Natural killer cell (primary cell): Measurements from ENCODE around the gene RCOR3. TPM values are rescaled to one million over a fixed set of nuclear protein-coding genes. Genes with fewer than 3 reads are reported as not detected.

ENCODE experiments used
- ATAC-seq, 3 donors: fragments of 150-1000 bp in 2 of 3; fragments of 200-7000 bp in 1 of 3; cut with Tn5 transposase; 1 replicate in 1 of 3; 2 replicates in 2 of 3; pipeline ENCODE4 v1.10.0; 2021; ENCODE audit warnings: mild to moderate bottlenecking in 2 of 3, moderate library complexity in 2 of 3
- DNase-seq, 2 donors: peaks; one replicate each; pipeline versions ENCODE4 v3.0.0 to v3.0.0-alpha.2; 2013 to 2021; ENCODE audit warnings: mixed read lengths in 1 of 2
- H3K27ac ChIP-seq: one replicate; pipeline ENCODE4 v1.5.1; 2013; ENCODE audit warnings: mild to moderate bottlenecking, low read length
- H3K27me3 ChIP-seq: one replicate; pipeline ENCODE4 v1.6.1; 2013; ENCODE audit warnings: low read length; ENCODE audit not compliant: control insufficient read depth, insufficient read depth
- H3K36me3 ChIP-seq: one replicate; pipeline ENCODE4 v1.6.1; 2013; ENCODE audit warnings: low read length; ENCODE audit not compliant: control insufficient read depth, insufficient read depth
- H3K4me1 ChIP-seq: one replicate; pipeline ENCODE4 v1.6.1; 2013; ENCODE audit warnings: low read length; ENCODE audit not compliant: control insufficient read depth, insufficient read depth
- H3K4me3 ChIP-seq: one replicate; pipeline ENCODE4 v1.5.1; 2013; ENCODE audit warnings: low read length
- H3K9me3 ChIP-seq: one replicate; pipeline ENCODE4 v1.6.1; 2013; ENCODE audit warnings: low read length; ENCODE audit not compliant: control insufficient read depth, insufficient read depth
- H3K27ac Mint-ChIP-seq, 2 donors: one replicate each; pipeline ENCODE4 v1.8.0; 2022; ENCODE audit warnings: mild to moderate bottlenecking in 2 of 2, mixed read lengths in 2 of 2, moderate library complexity in 1 of 2
- H3K27me3 Mint-ChIP-seq, 2 donors: one replicate each; pipeline ENCODE4 v1.8.0; 2022; ENCODE audit warnings: low read depth in 2 of 2, mixed read lengths in 2 of 2
- H3K36me3 Mint-ChIP-seq: one replicate; pipeline ENCODE4 v1.8.0; 2022; ENCODE audit warnings: mixed read lengths
- H3K4me1 Mint-ChIP-seq, 2 donors: one replicate each; pipeline ENCODE4 v1.8.0; 2022; ENCODE audit warnings: mixed read lengths in 2 of 2
- H3K4me3 Mint-ChIP-seq: one replicate; pipeline ENCODE4 v1.8.0; 2022; ENCODE audit warnings: mild to moderate bottlenecking, moderate library complexity, mixed read lengths
- H3K9me3 Mint-ChIP-seq, 2 donors: one replicate each; pipeline ENCODE4 v1.8.0; 2022; ENCODE audit warnings: mixed read lengths in 2 of 2
- WGBS: methylation state at CpG from one replicate; pipeline ENCODE4 v1.1.7; 2013; ENCODE audit warnings: missing lambda C conversion rate; ENCODE audit not compliant: insufficient coverage; 5-methylcytosine and 5-hydroxymethylcytosine counted together
- intact Hi-C: fragments of 100-400 bp; cut with micrococcal nuclease; formaldehyde crosslinking; loops from one replicate; pipeline ENCODE4 v1.14.2; 2022
- total RNA-seq, 4 donors: library from RNA; stranded (reverse); fragments of 120-200 nt in 1 of 4; gene quantifications; one replicate each; pipeline versions ENCODE4 v1.2.3 to v1.2.4, GENCODE V29; 2013 to 2022
- TF ChIP-seq, protein P1 (sequence below): fragments of 200-600 bp; IDR thresholded peaks from one replicate; pipeline ENCODE4 v1.8.0; 2022; ENCODE audit warnings: antibody characterized with exemption

The RCOR3 gene
- total RNA-seq, 3 donors from 2014 or later (not counting 1 experiment from before 2014, with no cell fraction given): 70.9 to 99.2 (median 78.6) TPM

DNA sequence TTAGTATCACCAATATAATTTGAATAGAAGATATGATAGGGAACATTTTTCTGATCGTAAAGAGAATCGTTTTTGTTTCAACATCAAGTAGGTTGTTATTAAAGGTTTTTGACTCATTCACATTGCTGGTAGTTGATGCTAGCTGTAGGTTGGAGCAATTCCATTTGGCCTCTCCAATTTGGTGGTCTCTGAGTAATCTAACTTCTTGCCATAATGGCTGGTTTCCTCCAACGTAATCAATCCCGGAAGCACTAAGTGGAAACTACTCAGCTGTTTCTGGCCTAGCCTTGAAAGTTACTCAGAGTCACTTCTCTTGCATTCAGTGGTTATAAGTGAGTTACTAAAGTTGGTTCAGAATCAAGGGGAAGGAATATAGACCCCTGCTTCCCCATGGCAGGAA, 26.0 kb downstream of the RCOR3 start:
- Mint-ChIP-seq H3K9me3 (no peaks in the 10 kb centered on the region), H3K4me3 (no peak overlapping the region), H3K4me1 (peaks cover 6 to 14% of the 10 kb centered on the region in 2 donors), H3K27me3 (no peaks in the 10 kb centered on the region), H3K36me3 (peaks cover under 1% of the 10 kb centered on the region), H3K27ac (no peak overlapping the region)
- Histone ChIP-seq H3K4me1 (no peaks in the 10 kb centered on the region), H3K36me3 (peaks cover 52% of the 10 kb centered on the region), H3K27ac (no peak overlapping the region), H3K4me3 (no peak overlapping the region), H3K9me3 (no peaks in the 10 kb centered on the region), H3K27me3 (no peaks in the 10 kb centered on the region)
- DNase-seq (no peak), ATAC-seq (no peak)
- TF ChIP-seq, protein P1, sequence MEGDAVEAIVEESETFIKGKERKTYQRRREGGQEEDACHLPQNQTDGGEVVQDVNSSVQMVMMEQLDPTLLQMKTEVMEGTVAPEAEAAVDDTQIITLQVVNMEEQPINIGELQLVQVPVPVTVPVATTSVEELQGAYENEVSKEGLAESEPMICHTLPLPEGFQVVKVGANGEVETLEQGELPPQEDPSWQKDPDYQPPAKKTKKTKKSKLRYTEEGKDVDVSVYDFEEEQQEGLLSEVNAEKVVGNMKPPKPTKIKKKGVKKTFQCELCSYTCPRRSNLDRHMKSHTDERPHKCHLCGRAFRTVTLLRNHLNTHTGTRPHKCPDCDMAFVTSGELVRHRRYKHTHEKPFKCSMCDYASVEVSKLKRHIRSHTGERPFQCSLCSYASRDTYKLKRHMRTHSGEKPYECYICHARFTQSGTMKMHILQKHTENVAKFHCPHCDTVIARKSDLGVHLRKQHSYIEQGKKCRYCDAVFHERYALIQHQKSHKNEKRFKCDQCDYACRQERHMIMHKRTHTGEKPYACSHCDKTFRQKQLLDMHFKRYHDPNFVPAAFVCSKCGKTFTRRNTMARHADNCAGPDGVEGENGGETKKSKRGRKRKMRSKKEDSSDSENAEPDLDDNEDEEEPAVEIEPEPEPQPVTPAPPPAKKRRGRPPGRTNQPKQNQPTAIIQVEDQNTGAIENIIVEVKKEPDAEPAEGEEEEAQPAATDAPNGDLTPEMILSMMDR: no peak
- intact Hi-C loops: no loop called here
- WGBS: 96% methylated on average over 4 of the region's 4 CpGs

DNA sequence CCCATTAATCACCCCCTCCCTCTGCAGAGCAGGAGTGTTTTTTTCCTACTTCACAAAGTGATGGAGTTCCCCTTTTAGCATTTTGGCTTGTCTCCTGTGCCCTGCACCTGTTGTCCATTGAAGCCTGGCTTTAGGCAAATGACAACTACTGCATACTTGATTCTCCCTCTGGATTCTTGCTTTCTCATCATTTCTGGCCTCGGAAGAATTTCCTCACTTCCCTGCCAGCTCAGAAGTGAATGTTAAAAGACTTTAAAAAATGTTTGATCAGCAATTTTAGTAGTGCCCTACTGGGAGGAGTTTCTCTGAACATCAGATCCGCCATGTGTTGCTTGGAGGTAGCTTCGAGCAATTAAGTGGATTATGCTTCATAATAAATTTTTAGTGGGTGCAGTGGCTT, 28.1 kb downstream of the RCOR3 start:
- WGBS: 93% methylated on average over 3 of the region's 3 CpGs
- peaks cover 57% of the 10 kb centered on the region for H3K36me3 ChIP-seq
- ATAC-seq: no peak

DNA sequence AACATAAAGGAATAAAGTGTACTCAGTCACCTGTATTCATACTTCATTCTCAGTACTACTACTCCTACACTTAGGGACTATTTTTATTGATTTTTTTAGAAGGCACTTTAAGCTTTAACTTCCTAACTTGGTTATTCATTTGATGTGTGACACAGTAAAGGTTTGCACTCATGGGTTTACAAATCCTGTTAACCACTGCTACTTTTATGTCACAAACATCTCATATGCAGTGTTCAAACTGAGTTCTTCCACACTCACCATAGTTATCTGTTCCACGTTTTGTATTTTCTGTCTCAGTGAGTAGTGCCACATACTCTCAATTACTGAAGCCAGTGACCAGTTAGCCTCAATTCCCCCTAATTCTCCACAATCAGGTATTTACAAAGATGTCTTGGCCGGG, 33.2 kb downstream of the RCOR3 start:
- Mint-ChIP-seq H3K27ac (no peak overlapping the region), H3K9me3 (no peaks in the 10 kb centered on the region), H3K36me3 (peaks cover 23% of the 10 kb centered on the region), H3K27me3 (no peaks in the 10 kb centered on the region), H3K4me3 (no peak overlapping the region), H3K4me1 (peaks cover 6 to 7% of the 10 kb centered on the region in 2 donors)
- DNase-seq (no peak), ATAC-seq (no peak)
- Histone ChIP-seq H3K27ac (no peak overlapping the region), H3K4me1 (no peaks in the 10 kb centered on the region), H3K36me3 (peaks cover 75% of the 10 kb centered on the region), H3K9me3 (no peaks in the 10 kb centered on the region), H3K27me3 (no peaks in the 10 kb centered on the region), H3K4me3 (no peak overlapping the region)
- WGBS: 89% methylated on average over 2 of the region's 2 CpGs
- TF ChIP-seq, protein P1: no peak
- intact Hi-C loops: no loop called here

More for the DNA sequence above, 28.1 kb downstream of the RCOR3 start:
- TF ChIP-seq, protein P1: no peak
- Mint-ChIP-seq H3K36me3 (peaks cover 15% of the 10 kb centered on the region), H3K27ac (no peak overlapping the region), H3K4me3 (no peak overlapping the region), H3K4me1 (peaks cover 6 to 14% of the 10 kb centered on the region in 2 donors), H3K9me3 (no peaks in the 10 kb centered on the region), H3K27me3 (no peaks in the 10 kb centered on the region)
- intact Hi-C loops: no loop called here
- no peak for DNase-seq
- no peak overlapping the region for H3K4me3 ChIP-seq
- H3K27ac ChIP-seq: no peak overlapping the region
- no peaks in the 10 kb centered on the region for H3K9me3 ChIP-seq
- H3K4me1 ChIP-seq: no peaks in the 10 kb centered on the region
- H3K27me3 ChIP-seq: no peaks in the 10 kb centered on the region

DNA sequence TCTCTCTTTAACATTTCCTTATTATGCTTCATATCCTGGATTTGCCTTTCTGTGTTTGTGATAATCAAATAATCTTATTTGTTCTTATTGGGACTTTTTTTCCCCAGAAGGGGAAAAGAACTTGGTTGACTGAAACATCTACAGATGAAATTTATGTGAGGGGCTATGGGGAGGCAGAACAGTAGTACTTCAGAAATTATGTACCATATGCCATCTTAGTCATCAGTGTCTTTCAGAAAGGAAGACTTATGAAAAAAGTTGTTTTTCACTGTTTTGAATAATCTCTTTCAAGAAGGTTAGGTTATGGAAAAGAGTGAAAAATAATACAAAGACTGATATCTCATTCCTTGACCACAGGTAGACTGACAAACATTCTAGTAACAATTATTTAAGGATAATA, 37.2 kb downstream of the RCOR3 start:
- no peak for ATAC-seq
- H3K4me3 ChIP-seq: no peak overlapping the region
- peaks cover 68% of the 10 kb centered on the region for H3K36me3 ChIP-seq
- H3K27ac Mint-ChIP-seq: no peak overlapping the region
- H3K4me3 Mint-ChIP-seq: no peak overlapping the region
- H3K4me1 Mint-ChIP-seq: peaks cover 7 to 14% of the 10 kb centered on the region in 2 donors
- no peaks in the 10 kb centered on the region for H3K4me1 ChIP-seq
- H3K36me3 Mint-ChIP-seq: peaks cover 21% of the 10 kb centered on the region
- no peaks in the 10 kb centered on the region for H3K9me3 Mint-ChIP-seq
- DNase-seq: no peak
- intact Hi-C loops: no loop called here
- no peak overlapping the region for H3K27ac ChIP-seq
- no peaks in the 10 kb centered on the region for H3K27me3 Mint-ChIP-seq
- H3K27me3 ChIP-seq: no peaks in the 10 kb centered on the region
- TF ChIP-seq, protein P1: no peak
- no peaks in the 10 kb centered on the region for H3K9me3 ChIP-seq
